ENCODE measurements around the gene TFB2M.
"Not testable (repeated sequence)": the region's sequence is repeated elsewhere in the genome, so short reads cannot be mapped to it uniquely, and the experiment has no call there.

The TFB2M gene

DNA sequence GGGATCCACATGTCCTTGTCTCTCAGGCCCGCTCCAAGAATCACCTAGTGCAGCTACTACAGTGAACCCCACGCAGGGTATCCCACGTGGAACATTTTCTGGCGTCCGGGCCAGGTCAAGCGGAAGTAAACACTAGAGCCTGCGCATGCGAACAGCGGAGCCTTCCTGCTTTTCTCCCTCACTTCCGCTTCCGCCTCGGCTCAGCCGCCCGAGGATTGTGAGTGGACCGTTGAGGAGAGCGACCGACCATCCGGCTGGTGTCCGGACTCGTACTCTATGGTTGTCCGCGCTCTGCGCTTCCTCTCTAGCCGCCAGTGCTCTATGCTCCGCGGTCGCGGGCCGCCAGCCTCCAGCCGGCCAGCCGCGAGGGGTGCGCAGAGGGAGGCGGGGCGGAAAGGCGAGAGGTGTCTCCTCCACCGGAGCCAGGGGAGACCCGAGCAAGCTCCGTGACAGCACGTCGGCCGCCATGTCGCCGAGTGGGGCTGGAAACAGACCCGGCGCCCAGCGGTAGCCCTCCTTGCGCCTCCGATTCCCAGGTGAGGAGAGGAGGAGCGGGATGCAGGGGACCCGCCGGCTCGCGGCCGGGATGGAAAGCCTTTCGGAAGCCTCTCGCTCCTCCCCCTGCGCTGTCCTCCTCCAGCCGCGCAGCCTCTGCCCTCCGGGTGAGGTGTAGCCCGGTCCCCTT lies at the start of gene TFB2M, which contains the start of gene CNST:
Gene TFB2M, minus strand, starts transcription at position 134 of the 685 bp plus-strand sequence. Its CDS starts 123 bp downstream, at position 11.
Gene CNST, plus strand, starts transcription at position 329 of the 685 bp plus-strand sequence. CDS start 25,107 bp downstream, outside the sequence.
- peak within 1 kb of the TSS; percentile 98 for H3K4me3 ChIP-seq (ENCODE audit: control insufficient read depth, low read depth, low read length)
- DNase-seq (ENCODE audit: low read depth), result peak; percentile 99
- TF ChIP-seq, protein P1, sequence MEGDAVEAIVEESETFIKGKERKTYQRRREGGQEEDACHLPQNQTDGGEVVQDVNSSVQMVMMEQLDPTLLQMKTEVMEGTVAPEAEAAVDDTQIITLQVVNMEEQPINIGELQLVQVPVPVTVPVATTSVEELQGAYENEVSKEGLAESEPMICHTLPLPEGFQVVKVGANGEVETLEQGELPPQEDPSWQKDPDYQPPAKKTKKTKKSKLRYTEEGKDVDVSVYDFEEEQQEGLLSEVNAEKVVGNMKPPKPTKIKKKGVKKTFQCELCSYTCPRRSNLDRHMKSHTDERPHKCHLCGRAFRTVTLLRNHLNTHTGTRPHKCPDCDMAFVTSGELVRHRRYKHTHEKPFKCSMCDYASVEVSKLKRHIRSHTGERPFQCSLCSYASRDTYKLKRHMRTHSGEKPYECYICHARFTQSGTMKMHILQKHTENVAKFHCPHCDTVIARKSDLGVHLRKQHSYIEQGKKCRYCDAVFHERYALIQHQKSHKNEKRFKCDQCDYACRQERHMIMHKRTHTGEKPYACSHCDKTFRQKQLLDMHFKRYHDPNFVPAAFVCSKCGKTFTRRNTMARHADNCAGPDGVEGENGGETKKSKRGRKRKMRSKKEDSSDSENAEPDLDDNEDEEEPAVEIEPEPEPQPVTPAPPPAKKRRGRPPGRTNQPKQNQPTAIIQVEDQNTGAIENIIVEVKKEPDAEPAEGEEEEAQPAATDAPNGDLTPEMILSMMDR (conservative IDR thresholded peaks at IDR 0.05; ENCODE audit: control insufficient read depth, insufficient read depth, low read depth, low read length), result no peak

GRCh38 chr1:246613096-246613758 lies 47.2 kb upstream of the TFB2M start:
- no peak overlapping the region for H3K4me3 ChIP-seq (ENCODE audit: control insufficient read depth, low read depth, low read length)
- TF ChIP-seq, protein P1 (conservative IDR thresholded peaks at IDR 0.05; ENCODE audit: control insufficient read depth, insufficient read depth, low read depth, low read length), result no peak
- DNase-seq (ENCODE audit: low read depth), result no peak

DNA sequence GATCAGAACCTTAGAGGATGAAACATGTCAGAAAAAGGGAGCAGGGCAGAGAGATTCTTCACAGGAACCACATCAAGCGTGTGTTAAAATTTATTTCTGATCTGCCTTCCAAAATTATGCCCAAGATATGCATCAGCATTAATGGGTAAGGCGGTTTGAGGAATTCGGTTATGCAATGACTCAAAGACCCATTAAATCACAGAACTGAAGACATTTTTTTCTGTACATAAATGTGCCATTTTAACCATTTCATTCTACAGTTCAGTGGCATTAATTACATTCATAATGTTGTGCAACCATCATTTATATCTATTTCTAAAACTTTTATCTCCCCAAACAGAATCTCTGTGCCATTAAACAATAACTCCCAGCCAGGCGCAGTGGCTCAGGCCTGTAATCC lies 43.6 kb upstream of the TFB2M start:
- no peak for DNase-seq (ENCODE audit: low read depth)
- TF ChIP-seq, protein P1 (conservative IDR thresholded peaks at IDR 0.05; ENCODE audit: control insufficient read depth, insufficient read depth, low read depth, low read length), result no peak
- H3K4me3 ChIP-seq (ENCODE audit: control insufficient read depth, low read depth, low read length), result no peak overlapping the region

- DNase-seq (ENCODE audit: low read depth), result peak; percentile 95
- no peak overlapping the region for H3K4me3 ChIP-seq (ENCODE audit: control insufficient read depth, low read depth, low read length)
- TF ChIP-seq, protein P1 (conservative IDR thresholded peaks at IDR 0.05; ENCODE audit: control insufficient read depth, insufficient read depth, low read depth, low read length), result peak; percentile 32
Observed at GRCh38 chr1:246608616-246609376, 42.7 kb upstream of the TFB2M start.

DNA sequence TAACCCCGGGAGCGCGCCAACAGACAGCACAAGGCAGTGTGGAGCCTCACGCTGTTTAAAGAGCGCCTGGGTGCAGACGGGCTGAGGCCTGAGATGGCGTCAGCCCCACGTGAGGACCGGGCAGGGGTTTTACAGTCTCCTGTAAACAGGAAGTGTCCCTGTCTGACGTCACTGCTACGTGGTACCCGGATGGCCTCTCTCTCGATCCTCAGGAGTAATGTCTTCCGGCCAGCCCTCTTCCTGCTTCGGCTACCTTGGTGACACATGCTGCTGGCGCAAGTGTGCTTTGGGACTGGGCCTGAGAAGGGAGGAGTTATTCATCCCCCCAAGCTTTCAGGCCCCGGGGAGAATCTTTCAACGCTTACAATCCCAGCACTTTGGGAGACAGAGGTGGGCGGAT lies 41.4 kb upstream of the TFB2M start:
- no peak overlapping the region for H3K4me3 ChIP-seq (ENCODE audit: control insufficient read depth, low read depth, low read length)
- DNase-seq (ENCODE audit: low read depth), result no peak
- TF ChIP-seq, protein P1 (conservative IDR thresholded peaks at IDR 0.05; ENCODE audit: control insufficient read depth, insufficient read depth, low read depth, low read length), result no peak

GRCh38 chr1:246605231-246605630 lies 39.2 kb upstream of the TFB2M start:
- not testable (repeated sequence) for DNase-seq (ENCODE audit: low read depth); H3K4me3 ChIP-seq (ENCODE audit: control insufficient read depth, low read depth, low read length)

DNA sequence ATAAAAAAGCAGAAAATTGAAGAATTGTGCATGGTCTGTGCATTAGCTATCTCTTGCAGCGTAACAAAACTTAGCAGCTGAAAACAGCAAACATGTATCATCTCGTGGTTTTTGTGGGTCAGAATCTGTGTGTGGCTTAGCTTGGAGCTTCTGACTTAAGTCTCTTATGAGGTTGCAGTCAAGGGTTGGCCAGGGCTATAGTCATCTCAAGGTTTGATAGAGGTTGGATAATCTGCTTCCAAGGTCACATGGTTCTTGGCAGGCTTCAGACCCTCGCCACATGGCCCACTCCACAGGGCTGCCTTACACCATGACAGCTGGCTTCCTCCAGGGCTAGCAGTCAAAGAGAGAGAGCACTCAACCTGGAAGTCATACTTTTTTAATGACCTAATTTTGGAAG lies 36.1 kb upstream of the TFB2M start:
- TF ChIP-seq, protein P1 (conservative IDR thresholded peaks at IDR 0.05; ENCODE audit: control insufficient read depth, insufficient read depth, low read depth, low read length), result no peak
- DNase-seq (ENCODE audit: low read depth), result peak; percentile 64

More for the DNA sequence above, 36.1 kb upstream of the TFB2M start:
- no peak overlapping the region for H3K4me3 ChIP-seq (ENCODE audit: control insufficient read depth, low read depth, low read length)

Measured in fibroblast of mammary gland (primary cell).